ENCODE results near the gene HMG20A.

The HMG20A gene

GRCh38 chr15:77507143-77507897, 86.6 kb downstream of the HMG20A start:
- TF ChIP-seq CTCF (IDR thresholded peaks at IDR 0.05; ENCODE audit: low read depth, low read length): no peak
- DNase-seq (ENCODE audit: extremely low read depth, low read depth): no peak

- TF ChIP-seq CTCF (IDR thresholded peaks at IDR 0.05; ENCODE audit: low read depth, low read length): no peak
- no peak for DNase-seq (ENCODE audit: extremely low read depth, low read depth)
These were observed 87.2 kb downstream of the HMG20A start for GRCh38 chr15:77507911-77508310.

- no peak for DNase-seq (ENCODE audit: extremely low read depth, low read depth)
- no peak for TF ChIP-seq CTCF (IDR thresholded peaks at IDR 0.05; ENCODE audit: low read depth, low read length)
These were observed 88.0 kb downstream of the HMG20A start for GRCh38 chr15:77508541-77509243.

- no peak for DNase-seq (ENCODE audit: extremely low read depth, low read depth)
- no peak for TF ChIP-seq CTCF (IDR thresholded peaks at IDR 0.05; ENCODE audit: low read depth, low read length)
These were observed 89.7 kb downstream of the HMG20A start for GRCh38 chr15:77510066-77511057.

- TF ChIP-seq CTCF (IDR thresholded peaks at IDR 0.05; ENCODE audit: low read depth, low read length): no peak
- DNase-seq (ENCODE audit: extremely low read depth, low read depth): no peak
These were observed 91.2 kb downstream of the HMG20A start for GRCh38 chr15:77511869-77512268.

GRCh38 chr15:77513226-77513625, 92.5 kb downstream of the HMG20A start:
- DNase-seq (ENCODE audit: extremely low read depth, low read depth): no peak
- no peak for TF ChIP-seq CTCF (IDR thresholded peaks at IDR 0.05; ENCODE audit: low read depth, low read length)
